PC-9 (cell line): Measurements from ENCODE around the gene ECE1. TPM values are rescaled to one million over a fixed set of nuclear protein-coding genes. Genes with fewer than 3 reads are reported as not detected.

ENCODE experiments used
- BruUV-seq: library from RNA; stranded (reverse); fragments of 400-500 nt; replicated peaks from 2 replicates; lab custom pipeline; 2021; lab: Mats Ljungman, UMichigan
- CTCF ChIA-PET: fragments of 300-600 bp; sonication (Branson Sonifier 250); formaldehyde crosslinking; loops from one replicate; lab custom pipeline; 2022; ENCODE audit warnings: antibody characterized with exemption; lab: Charles Lee
- POLR2A ChIA-PET: fragments of 300-600 bp; sonication (Branson Sonifier 250); formaldehyde crosslinking; loops from one replicate; lab custom pipeline; 2022; ENCODE audit warnings: antibody characterized with exemption; ENCODE audit not compliant: unreplicated experiment; lab: Charles Lee
- DNase-seq, 2 experiments: peaks; one replicate each; pipeline versions ENCODE4 v3.0.0 to v3.0.0-alpha.2; 2015 to 2022; ENCODE audit warnings: mixed read lengths in 1 of 2
- H2AFZ ChIP-seq: fragments of 200-600 bp; sonication (generic); 2 replicates; pipeline ENCODE4 v1.8.1; 2017; ENCODE audit warnings: antibody characterized with exemption
- H3F3A ChIP-seq: fragments of 200-600 bp; sonication (generic); 2 replicates; pipeline ENCODE4 v1.8.1; 2017; ENCODE audit warnings: antibody characterized with exemption, mild to moderate bottlenecking, low read depth; ENCODE audit not compliant: insufficient read depth
- H3K27ac ChIP-seq: fragments of 200-600 bp; sonication (generic); 2 replicates; pipeline ENCODE4 v1.6.1; 2016; ENCODE audit warnings: mixed run types
- H3K27me3 ChIP-seq: fragments of 200-600 bp; sonication (generic); 2 replicates; pipeline ENCODE4 v1.6.1; 2016; ENCODE audit warnings: low read depth, mixed run types; ENCODE audit not compliant: insufficient read depth
- H3K36me3 ChIP-seq: fragments of 200-600 bp; sonication (generic); 2 replicates; pipeline ENCODE4 v1.6.1; 2016; ENCODE audit warnings: low read depth, mixed run types
- H3K4me1 ChIP-seq: fragments of 200-600 bp; sonication (generic); replicated peaks from 2 replicates; pipeline ENCODE4 v1.6.1; 2016; ENCODE audit warnings: mixed run types; ENCODE audit not compliant: insufficient read depth
- H3K4me2 ChIP-seq: fragments of 200-600 bp; sonication (generic); 2 replicates; pipeline ENCODE4 v1.6.1; 2017; ENCODE audit warnings: mixed run types
- H3K4me3 ChIP-seq: fragments of 200-600 bp; sonication (generic); 2 replicates; pipeline ENCODE4 v1.6.1; 2016; ENCODE audit warnings: mixed run types
- H3K79me2 ChIP-seq: fragments of 200-600 bp; sonication (generic); 2 replicates; pipeline ENCODE4 v1.6.1; 2017; ENCODE audit warnings: low read depth, mixed run types
- H3K9me2 ChIP-seq: fragments of 200-600 bp; sonication (generic); 2 replicates; pipeline ENCODE4 v1.8.1; 2017; ENCODE audit warnings: mild to moderate bottlenecking; ENCODE audit not compliant: insufficient read depth
- H3K9me3 ChIP-seq: fragments of 200-600 bp; sonication (generic); 2 replicates; pipeline ENCODE4 v1.8.1; 2016; ENCODE audit warnings: low read depth; ENCODE audit not compliant: insufficient read depth
- H4K20me1 ChIP-seq: fragments of 200-600 bp; sonication (generic); 2 replicates; pipeline ENCODE4 v1.8.1; 2017; ENCODE audit not compliant: insufficient read depth
- EZH2 ChIP-seq: fragments of 200-600 bp; sonication (generic); IDR thresholded peaks from 2 replicates; pipeline ENCODE4 v1.8.0; 2017; ENCODE audit warnings: antibody characterized with exemption, low read depth
- intact Hi-C: fragments of 100-400 bp; cut with micrococcal nuclease; formaldehyde crosslinking; loops from one replicate; pipeline ENCODE4 v1.10.0; 2022; ENCODE audit not compliant: unreplicated experiment
- total RNA-seq: library from RNA; stranded (reverse); gene quantifications from 2 replicates; pipeline ENCODE4 v1.2.3, GENCODE V29; 2021
- TF ChIP-seq, protein P1 (sequence below): fragments of 200-600 bp; sonication (generic); conservative IDR thresholded peaks from 2 replicates; pipeline ENCODE4 v1.6.1; 2017; ENCODE audit warnings: mixed run types, antibody characterized with exemption, mild to moderate bottlenecking, moderate library complexity

Gene ECE1
- total RNA-seq, 1 experiment from 2014 or later = 80.8 TPM

DNA sequence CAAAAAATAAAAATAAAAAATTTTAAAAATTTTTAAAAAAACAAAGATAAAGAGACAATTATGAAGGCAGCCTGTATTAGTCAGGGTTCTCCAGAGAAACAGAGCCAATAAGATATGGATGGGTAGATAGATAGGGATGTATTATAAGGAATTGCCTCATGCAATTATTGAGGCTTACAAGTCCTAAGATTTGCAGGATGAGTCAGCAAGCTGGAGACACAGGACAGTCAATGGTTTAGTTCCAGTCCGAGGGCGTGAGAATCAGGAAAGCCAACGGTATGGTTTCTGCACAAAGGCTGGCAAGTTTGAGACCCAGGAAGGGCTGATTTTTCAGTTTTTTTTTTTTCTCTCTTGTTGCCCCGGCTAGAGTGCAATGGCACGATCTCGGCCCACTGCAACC lies 89.5 kb downstream of the ECE1 start:
- no peak overlapping the region for H3K27ac ChIP-seq
- no peaks in the 10 kb centered on the region for H4K20me1 ChIP-seq
- no peaks in the 10 kb centered on the region for H3K9me3 ChIP-seq
- BruUV-seq = no TSS peak
- no peak for TF ChIP-seq EZH2
- TF ChIP-seq, protein P1, sequence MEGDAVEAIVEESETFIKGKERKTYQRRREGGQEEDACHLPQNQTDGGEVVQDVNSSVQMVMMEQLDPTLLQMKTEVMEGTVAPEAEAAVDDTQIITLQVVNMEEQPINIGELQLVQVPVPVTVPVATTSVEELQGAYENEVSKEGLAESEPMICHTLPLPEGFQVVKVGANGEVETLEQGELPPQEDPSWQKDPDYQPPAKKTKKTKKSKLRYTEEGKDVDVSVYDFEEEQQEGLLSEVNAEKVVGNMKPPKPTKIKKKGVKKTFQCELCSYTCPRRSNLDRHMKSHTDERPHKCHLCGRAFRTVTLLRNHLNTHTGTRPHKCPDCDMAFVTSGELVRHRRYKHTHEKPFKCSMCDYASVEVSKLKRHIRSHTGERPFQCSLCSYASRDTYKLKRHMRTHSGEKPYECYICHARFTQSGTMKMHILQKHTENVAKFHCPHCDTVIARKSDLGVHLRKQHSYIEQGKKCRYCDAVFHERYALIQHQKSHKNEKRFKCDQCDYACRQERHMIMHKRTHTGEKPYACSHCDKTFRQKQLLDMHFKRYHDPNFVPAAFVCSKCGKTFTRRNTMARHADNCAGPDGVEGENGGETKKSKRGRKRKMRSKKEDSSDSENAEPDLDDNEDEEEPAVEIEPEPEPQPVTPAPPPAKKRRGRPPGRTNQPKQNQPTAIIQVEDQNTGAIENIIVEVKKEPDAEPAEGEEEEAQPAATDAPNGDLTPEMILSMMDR = no peak
- intact Hi-C loops = no loop called here
- no peak overlapping the region for H3K4me2 ChIP-seq
- no peaks in the 10 kb centered on the region for H3K79me2 ChIP-seq
- no peak overlapping the region for H2AFZ ChIP-seq
- H3K4me3 ChIP-seq = no peak overlapping the region
- no peaks in the 10 kb centered on the region for H3K36me3 ChIP-seq
- H3K27me3 ChIP-seq = no peaks in the 10 kb centered on the region
- H3K4me1 ChIP-seq = no peaks in the 10 kb centered on the region
- ChIA-PET CTCF (no interaction called here), POLR2A (interaction anchor here (0.7 kb wide), 1 partner anchor 380 kb away, joined by 7 read pairs; no protein-coding TSS in a partner anchor)
- H3F3A ChIP-seq = no peaks in the 10 kb centered on the region
- DNase-seq = no peak
- no peaks in the 10 kb centered on the region for H3K9me2 ChIP-seq

DNA sequence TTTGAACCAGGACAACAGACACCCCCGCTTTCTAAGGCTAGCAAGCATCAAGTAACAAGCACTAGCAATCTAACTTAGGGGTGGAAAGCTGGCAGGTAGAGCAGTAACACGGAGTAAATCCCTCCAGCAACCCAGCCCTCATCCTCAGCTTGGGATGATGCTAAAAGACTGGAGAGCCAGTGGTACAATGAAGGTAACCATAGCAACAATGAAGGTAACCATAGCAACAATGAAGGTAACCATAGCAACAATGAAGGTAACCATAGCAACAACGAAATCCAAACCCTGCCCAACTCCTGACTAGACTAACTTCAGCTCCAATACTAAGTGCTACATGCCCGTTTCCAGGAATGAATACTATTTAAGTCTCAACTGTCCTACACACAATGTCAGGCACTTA lies 91.3 kb downstream of the ECE1 start:
- no peak overlapping the region for H2AFZ ChIP-seq
- no peak overlapping the region for H3K4me3 ChIP-seq
- H3K9me3 ChIP-seq = no peaks in the 10 kb centered on the region
- ChIA-PET POLR2A (no interaction called here), CTCF (interaction anchor here (0.6 kb wide), 1 partner anchor 287 kb away, joined by 5 read pairs; no protein-coding TSS in a partner anchor)
- no peak overlapping the region for H3K4me2 ChIP-seq
- no TSS peak for BruUV-seq
- H3K27ac ChIP-seq = no peak overlapping the region
- no peak for DNase-seq
- intact Hi-C loops = loop anchor here (5.0 to 10.0 kb wide), 2 partner anchors 217 to 354 kb away; no protein-coding TSS in a partner anchor
- H4K20me1 ChIP-seq = no peaks in the 10 kb centered on the region
- no peak for TF ChIP-seq EZH2
- TF ChIP-seq, protein P1 = no peak
- no peaks in the 10 kb centered on the region for H3K9me2 ChIP-seq
- H3K79me2 ChIP-seq = no peaks in the 10 kb centered on the region
- no peaks in the 10 kb centered on the region for H3F3A ChIP-seq
- no peaks in the 10 kb centered on the region for H3K36me3 ChIP-seq
- H3K4me1 ChIP-seq = no peaks in the 10 kb centered on the region
- H3K27me3 ChIP-seq = no peaks in the 10 kb centered on the region

DNA sequence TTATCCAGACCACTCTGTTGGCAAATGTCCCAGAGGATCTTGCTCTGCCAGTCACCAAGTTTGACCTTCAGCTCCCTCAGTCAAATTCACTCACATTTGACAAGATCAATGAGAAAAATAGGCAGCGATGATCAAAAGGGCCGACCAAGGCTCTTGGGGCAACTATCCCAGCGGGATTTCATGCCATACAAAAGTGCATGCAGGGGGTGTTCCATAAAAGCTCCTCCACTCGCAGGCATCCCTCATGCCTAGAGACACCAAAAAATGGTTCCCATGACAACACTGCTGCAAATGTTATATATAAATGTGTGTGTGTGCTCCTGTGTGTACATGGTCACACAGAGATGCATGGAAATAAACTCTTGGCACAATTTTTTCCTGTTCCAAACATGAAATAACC lies 97.4 kb downstream of the ECE1 start:
- no peaks in the 10 kb centered on the region for H3F3A ChIP-seq
- intact Hi-C loops = loop anchor here (10.0 kb wide), 1 partner anchor 348 kb away; no protein-coding TSS in a partner anchor
- no peaks in the 10 kb centered on the region for H3K79me2 ChIP-seq
- no peak overlapping the region for H3K4me3 ChIP-seq
- H3K27ac ChIP-seq = no peak overlapping the region
- H2AFZ ChIP-seq = no peak overlapping the region
- H3K4me1 ChIP-seq = no peaks in the 10 kb centered on the region
- H4K20me1 ChIP-seq = no peaks in the 10 kb centered on the region
- TF ChIP-seq, protein P1 = no peak
- no peak for TF ChIP-seq EZH2
- no peaks in the 10 kb centered on the region for H3K9me2 ChIP-seq
- no TSS peak for BruUV-seq
- H3K27me3 ChIP-seq = no peaks in the 10 kb centered on the region
- no peak for DNase-seq
- no peaks in the 10 kb centered on the region for H3K36me3 ChIP-seq
- no peaks in the 10 kb centered on the region for H3K9me3 ChIP-seq
- no peak overlapping the region for H3K4me2 ChIP-seq
- ChIA-PET CTCF (no interaction called here), POLR2A (no interaction called here)
